H1 (cell line): Measurements from ENCODE around the gene IDI1. TPM values are rescaled to one million over a fixed set of nuclear protein-coding genes. Genes with fewer than 3 reads are reported as not detected.

Experiments used
- CTCF ChIA-PET: fragments of 300-600 bp; sonication (Branson Sonifier 250); formaldehyde crosslinking; loops from one replicate; lab custom pipeline; 2021; ENCODE audit not compliant: partially characterized antibody; lab: Charles Lee
- POLR2A ChIA-PET: fragments of 300-600 bp; sonication (Branson Sonifier 250); formaldehyde crosslinking; loops from one replicate; lab custom pipeline; 2021; ENCODE audit warnings: inconsistent platforms; ENCODE audit not compliant: partially characterized antibody; lab: Charles Lee
- DNase-seq, 2 experiments: peaks; one replicate each; pipeline versions ENCODE4 v3.0.0 to v3.0.0-alpha.2; 2010 to 2022; ENCODE audit warnings: low spot score in 2 of 2, low read depth in 1 of 2, mixed read lengths in 1 of 2
- FAIRE-seq: peaks from 2 replicates; lab custom pipeline; 2011; peaks lifted over from hg19 to GRCh38; lab: Jason Lieb, UNC
- H2AFZ ChIP-seq: 2 replicates; pipeline ENCODE4 v1.8.1; 2012; ENCODE audit warnings: low read length, inconsistent platforms
- H2AK5ac ChIP-seq: 2 replicates; pipeline ENCODE4 v1.6.1; 2013; ENCODE audit warnings: low read depth, low read length
- H2BK120ac ChIP-seq: replicated peaks from 2 replicates; pipeline ENCODE3; 2013; ENCODE audit warnings: low read depth, low read length, inconsistent platforms
- H2BK12ac ChIP-seq: 2 replicates; pipeline ENCODE4 v1.6.1; 2013; ENCODE audit warnings: low read depth, low read length
- H2BK15ac ChIP-seq: 2 replicates; pipeline ENCODE4 v1.6.1; 2013; ENCODE audit warnings: low read length
- H2BK20ac ChIP-seq: 2 replicates; pipeline ENCODE4 v1.6.1; 2013; ENCODE audit warnings: low read length
- H2BK5ac ChIP-seq: 2 replicates; pipeline ENCODE4 v1.6.1; 2013; ENCODE audit warnings: low read depth, low read length
- H3K14ac ChIP-seq: 2 replicates; pipeline ENCODE4 v1.6.1; 2013; ENCODE audit warnings: inconsistent platforms; ENCODE audit not compliant: insufficient read length
- H3K18ac ChIP-seq: 2 replicates; pipeline ENCODE4 v1.6.1; 2013; ENCODE audit warnings: low read length; ENCODE audit errors: extremely low read depth
- H3K23ac ChIP-seq: 2 replicates; pipeline ENCODE4 v1.6.1; 2013; ENCODE audit warnings: inconsistent platforms; ENCODE audit not compliant: insufficient read length
- H3K23me2 ChIP-seq: 2 replicates; pipeline ENCODE4 v1.6.1; 2013; ENCODE audit warnings: low read depth, low read length
- H3K27ac ChIP-seq: 2 replicates; pipeline ENCODE4 v1.6.1; 2011; ENCODE audit warnings: low read depth, low read length, inconsistent platforms
- H3K27me3 ChIP-seq, 4 experiments: replicated peaks in 1 of 4; 1 replicate in 1 of 4; 2 replicates in 3 of 4; pipeline versions ENCODE4 v1.6.1 to v1.8.1; 2011 to 2013; ENCODE audit warnings: low read length in 3 of 4, mild to moderate bottlenecking in 3 of 4, inconsistent platforms in 2 of 4, mixed read lengths in 2 of 4, moderate library complexity in 1 of 4; ENCODE audit not compliant: control insufficient read depth in 3 of 4, insufficient read depth in 3 of 4; ENCODE audit errors: extremely low read depth in 1 of 4
- H3K36me3 ChIP-seq, 4 experiments: 2 replicates each; pipeline versions ENCODE4 v1.6.1 to v1.8.1; 2011 to 2013; ENCODE audit warnings: mild to moderate bottlenecking in 4 of 4, low read length in 3 of 4, moderate library complexity in 2 of 4, control low read depth in 1 of 4, inconsistent platforms in 1 of 4; ENCODE audit not compliant: insufficient read depth in 4 of 4, control insufficient read depth in 2 of 4
- H3K4ac ChIP-seq: replicated peaks from 2 replicates; pipeline ENCODE3; 2013; ENCODE audit warnings: low read length, low read depth, mixed read lengths, inconsistent platforms; ENCODE audit not compliant: insufficient read length
- H3K4me1 ChIP-seq, 4 experiments: replicated peaks in 1 of 4; 1 replicate in 1 of 4; 2 replicates in 3 of 4; pipeline versions ENCODE4 v1.6.1 to v1.8.1; 2011 to 2013; ENCODE audit warnings: low read length in 3 of 4, inconsistent platforms in 2 of 4, mixed read lengths in 1 of 4; ENCODE audit not compliant: insufficient read depth in 4 of 4, control insufficient read depth in 3 of 4
- H3K4me2 ChIP-seq, 2 experiments: 2 replicates each; pipeline versions ENCODE4 v1.6.1 to v1.8.1; 2011 to 2013; ENCODE audit warnings: low read depth in 2 of 2, low read length in 2 of 2, control low read depth in 1 of 2, inconsistent platforms in 1 of 2, mild to moderate bottlenecking in 1 of 2; ENCODE audit not compliant: insufficient read depth in 1 of 2
- H3K4me3 ChIP-seq, 4 experiments: fragments of 200-600, 300-600 bp in 1 of 4; sonication (generic), shearing (Covaris generic), sonication (Bioruptor Twin) in 1 of 4; 2 replicates each; pipeline versions ENCODE4 v1.5.1 to v1.8.1; 2011 to 2016; ENCODE audit warnings: low read length in 4 of 4, low read depth in 3 of 4, control low read depth in 2 of 4, inconsistent platforms in 2 of 4, mild to moderate bottlenecking in 2 of 4, mixed read lengths in 1 of 4, moderate library complexity in 1 of 4; ENCODE audit not compliant: insufficient read depth in 2 of 4; ENCODE audit errors: extremely low read depth in 1 of 4
- H3K56ac ChIP-seq: replicated peaks from 2 replicates; pipeline ENCODE3; 2013; ENCODE audit warnings: low read depth, mild to moderate bottlenecking, mixed read lengths, low read length, inconsistent platforms; ENCODE audit not compliant: insufficient read length
- H3K79me1 ChIP-seq: 2 replicates; pipeline ENCODE4 v1.6.1; 2013; ENCODE audit warnings: low read depth, low read length, control low read depth
- H3K79me2 ChIP-seq, 2 experiments: 2 replicates each; pipeline versions ENCODE4 v1.6.1 to v1.8.1; 2012 to 2013; ENCODE audit warnings: low read length in 2 of 2, mild to moderate bottlenecking in 2 of 2, inconsistent platforms in 1 of 2; ENCODE audit not compliant: insufficient read depth in 2 of 2, control insufficient read depth in 1 of 2
- H3K9ac ChIP-seq, 4 experiments: replicated peaks in 1 of 4; 1 replicate in 1 of 4; 2 replicates in 3 of 4; pipeline versions ENCODE4 v1.6.1 to v1.8.1; 2011 to 2013; ENCODE audit warnings: low read depth in 3 of 4, low read length in 3 of 4, control low read depth in 2 of 4, mild to moderate bottlenecking in 2 of 4, moderate library complexity in 2 of 4, inconsistent platforms in 1 of 4; ENCODE audit errors: extremely low read depth in 1 of 4
- H3K9me3 ChIP-seq, 2 experiments: 2 replicates each; pipeline versions ENCODE4 v1.6.1 to v1.8.1; 2012 to 2013; ENCODE audit warnings: mild to moderate bottlenecking in 2 of 2, moderate library complexity in 2 of 2, control low read depth in 1 of 2, inconsistent platforms in 1 of 2, low read depth in 1 of 2, low read length in 1 of 2, mixed read lengths in 1 of 2; ENCODE audit not compliant: insufficient read depth in 2 of 2
- H4K20me1 ChIP-seq, 2 experiments: replicated peaks in 1 of 2; 2 replicates each; pipeline versions ENCODE3 to v1.8.1; 2011 to 2013; ENCODE audit warnings: inconsistent platforms in 2 of 2, low read length in 2 of 2, mild to moderate bottlenecking in 1 of 2; ENCODE audit not compliant: insufficient read depth in 2 of 2, control insufficient read depth in 1 of 2
- H4K5ac ChIP-seq: 2 replicates; pipeline ENCODE4 v1.6.1; 2013; ENCODE audit warnings: low read length, low read depth, mixed read lengths, inconsistent platforms; ENCODE audit not compliant: insufficient read length
- H4K8ac ChIP-seq: 2 replicates; pipeline ENCODE4 v1.8.0; 2013; ENCODE audit warnings: mild to moderate bottlenecking, moderate library complexity, low read length, inconsistent platforms; ENCODE audit not compliant: insufficient read depth; ENCODE audit errors: extremely low read depth
- H4K91ac ChIP-seq: replicated peaks from 2 replicates; pipeline ENCODE3; 2013; ENCODE audit warnings: low read length, mixed read lengths, inconsistent platforms; ENCODE audit not compliant: insufficient read length
- BCL11A ChIP-seq, 2 experiments: IDR thresholded peaks; one replicate each; pipeline ENCODE4 v1.6.1; 2011; ENCODE audit warnings: low read depth in 2 of 2, low read length in 2 of 2, mild to moderate bottlenecking in 2 of 2
- CEBPB ChIP-seq: IDR thresholded peaks from 2 replicates; pipeline ENCODE4 v1.6.1; 2012; ENCODE audit warnings: low read depth, low read length
- CTCF ChIP-seq, 3 experiments: IDR thresholded peaks; 1 replicate in 2 of 3; 2 replicates in 1 of 3; pipeline versions ENCODE4 v1.5.1 to v1.6.1; 2011; ENCODE audit warnings: low read length in 3 of 3, mild to moderate bottlenecking in 3 of 3, inconsistent platforms in 2 of 3, low read depth in 1 of 3, moderate library complexity in 1 of 3; ENCODE audit not compliant: insufficient read depth in 1 of 3; ENCODE audit errors: control extremely low read depth in 1 of 3
- GABPA ChIP-seq: IDR thresholded peaks from 2 replicates; pipeline ENCODE4 v1.6.1; 2011; ENCODE audit warnings: mild to moderate bottlenecking, low read length, moderate library complexity, borderline replicate concordance; ENCODE audit not compliant: insufficient read depth
- HDAC2 ChIP-seq, 2 experiments: fragments of 300-600 bp in 1 of 2; sonication (generic) in 1 of 2; IDR thresholded peaks; 2 replicates each; pipeline ENCODE4 v1.6.1; 2011 to 2012; ENCODE audit warnings: low read depth in 2 of 2, low read length in 2 of 2, mild to moderate bottlenecking in 2 of 2, moderate library complexity in 2 of 2, borderline replicate concordance in 1 of 2, inconsistent platforms in 1 of 2
- JUND ChIP-seq: IDR thresholded peaks from 2 replicates; pipeline ENCODE4 v1.6.1; 2011; ENCODE audit warnings: mild to moderate bottlenecking, improper control_type of control experiment, low read length
- POLR2A ChIP-seq, 2 experiments: IDR thresholded peaks; 1 replicate in 1 of 2; 2 replicates in 1 of 2; pipeline ENCODE4 v1.6.1; 2011; ENCODE audit warnings: low read depth in 2 of 2, low read length in 2 of 2, mild to moderate bottlenecking in 2 of 2; ENCODE audit errors: control extremely low read depth in 1 of 2
- POU5F1 ChIP-seq: IDR thresholded peaks from 2 replicates; pipeline ENCODE4 v1.6.1; 2011; ENCODE audit warnings: low read depth, mild to moderate bottlenecking, low read length, moderate library complexity
- RNF2 ChIP-seq: fragments of 200-900, 300-1000 bp; sonication (generic); IDR thresholded peaks from 2 replicates; pipeline ENCODE4 v1.7.1; 2016; ENCODE audit warnings: borderline replicate concordance, low read depth, mild to moderate bottlenecking, antibody characterized with exemption, low read length; ENCODE audit not compliant: poor library complexity, severe bottlenecking; ENCODE audit errors: missing control alignments
- SRF ChIP-seq: IDR thresholded peaks from 2 replicates; pipeline ENCODE4 v1.6.1; 2011; ENCODE audit warnings: mild to moderate bottlenecking, low read depth, low read length, moderate library complexity
- SUZ12 ChIP-seq: fragments of 200-600 bp; sonication (generic); IDR thresholded peaks from 2 replicates; pipeline ENCODE4 v1.6.1; 2012; ENCODE audit warnings: mild to moderate bottlenecking, inconsistent platforms, low read length, moderate library complexity, mixed read lengths
- WGBS, 2 experiments: shearing (Covaris generic) in 1 of 2; methylation state at CpG; one replicate each; pipeline versions ENCODE4 v1.1.6 to v1.1.7; 2013 to 2015; ENCODE audit warnings: low lambda C conversion rate in 2 of 2, mixed read lengths in 2 of 2, inconsistent platforms in 1 of 2, low coverage in 1 of 2, missing lambda C conversion rate in 1 of 2; ENCODE audit not compliant: insufficient replicate concordance in 2 of 2, insufficient coverage in 1 of 2, insufficient read length in 1 of 2; ENCODE audit errors: extremely low coverage in 1 of 2, missing lambda C conversion rate in 1 of 2; 5-methylcytosine and 5-hydroxymethylcytosine counted together
- polyA plus RNA-seq, 7 experiments: library from polyadenylated mRNA; depleted of rRNA in 3 of 7; stranded (reverse) in 5 of 7; unstranded in 2 of 7; fragments of >200 nt in 5 of 7; fragments of 200-250 nt in 2 of 7; gene quantifications; 1 replicate in 5 of 7; 2 replicates in 1 of 7; 4 replicates in 1 of 7; pipeline versions ENCODE4 v1.2.1 to v1.2.3, GENCODE V29; 2011 to 2013; ENCODE audit warnings: missing spikeins in 2 of 7, mixed read lengths in 2 of 7
- total RNA-seq: library from RNA; stranded (reverse); fragmentation: NEBNext Ultra II Directional; extraction: Animal tissue kit (Norgen Biotek cat#: 25700); gene quantifications from 2 replicates; pipeline ENCODE4 v1.2.1, GENCODE V29; 2021

The IDI1 gene
- total and polyA plus RNA-seq, 2 of the 8 experiments (the other 6 are each of a cell fraction or from before 2014, with no cell fraction given): 35.3 to 56.6 TPM

- no peaks in the 10 kb centered on the region for H3K9me3 ChIP-seq
- no peak overlapping the region for H2AFZ ChIP-seq
- ChIA-PET POLR2A (interaction anchor here (0.6 to 1.5 kb wide), 5 partner anchors 8 to 45 kb away, joined by 3 to 5 read pairs (median 4); partner anchors contain the start of gene IDI1), CTCF (no interaction called here)
- H2BK20ac ChIP-seq: no peak overlapping the region
- H3K9ac ChIP-seq: no peak overlapping the region
- no peaks in the 10 kb centered on the region for H3K27me3 ChIP-seq
- no peak overlapping the region for H3K4me2 ChIP-seq
- no peak overlapping the region for H3K14ac ChIP-seq
- FAIRE-seq: no peak
- no peak overlapping the region for H3K18ac ChIP-seq
- H2BK120ac ChIP-seq: no peak overlapping the region
- no peak overlapping the region for H3K4ac ChIP-seq
- H2BK12ac ChIP-seq: no peak overlapping the region
- peaks cover 0 to 4% of the 10 kb centered on the region in 2 experiments for H4K20me1 ChIP-seq
- no peak overlapping the region for H3K56ac ChIP-seq
- H3K79me1 ChIP-seq: no peaks in the 10 kb centered on the region; the same call in 1 of the 2 replicates
- no peak overlapping the region for H4K5ac ChIP-seq
- DNase-seq: no peak
- H3K79me2 ChIP-seq: no peaks in the 10 kb centered on the region
- no peaks in the 10 kb centered on the region; a peak in 1 of 7 replicates for H3K4me1 ChIP-seq
- peaks cover 0 to 4% (median 1%) of the 10 kb centered on the region in 4 experiments; a peak in 3 of 8 replicates for H3K36me3 ChIP-seq
- no peak overlapping the region for H4K8ac ChIP-seq
- no peak overlapping the region for H4K91ac ChIP-seq
- no peak overlapping the region for H2BK5ac ChIP-seq
- no peaks in the 10 kb centered on the region for H3K23me2 ChIP-seq
- H2BK15ac ChIP-seq: no peak overlapping the region
- no peak overlapping the region for H3K23ac ChIP-seq
- no peak overlapping the region for H3K27ac ChIP-seq
- no peak overlapping the region for H3K4me3 ChIP-seq
- WGBS, 2 experiments: 97% methylated on average over 3 of the region's 3 CpGs; no CpG with 5 or more reads in 1 of the 2 experiments
- H2AK5ac ChIP-seq: no peak overlapping the region
- TF ChIP-seq HDAC2 (IDR thresholded peaks at IDR 0.05; ENCODE audit: borderline replicate concordance in 1 of 2, low read depth in 2 of 2, low read length in 2 of 2) (no peak), GABPA (no peak), JUND (no peak), BCL11A (IDR thresholded peaks at IDR 0.05; ENCODE audit: low read depth in 2 of 2, low read length in 2 of 2) (no peak), CEBPB (no peak), SRF (no peak), POLR2A (IDR thresholded peaks at IDR 0.05; ENCODE audit: control extremely low read depth in 1 of 2, low read depth in 2 of 2, low read length in 2 of 2) (no peak), POU5F1 (no peak), SUZ12 (no peak), RNF2 (no peak), CTCF (IDR thresholded peaks at IDR 0.05; ENCODE audit: control extremely low read depth in 1 of 3, insufficient read depth in 1 of 3, low read depth in 1 of 3, low read length in 3 of 3) (no peak)
These were observed 14.2 kb downstream of the IDI1 start for GRCh38 chr10:1034758-1035157.
